Measurements from ENCODE around the gene SLF2. TPM values are rescaled to one million over a fixed set of nuclear protein-coding genes. Genes with fewer than 3 reads are reported as not detected.
A peak's percentile ranks its signal among the peaks of the same experiment; 100 is the strongest.

The SLF2 gene
- total RNA-seq, 4 donors from 2014 or later: 34.1 to 47.9 (median 40.4) TPM

DNA sequence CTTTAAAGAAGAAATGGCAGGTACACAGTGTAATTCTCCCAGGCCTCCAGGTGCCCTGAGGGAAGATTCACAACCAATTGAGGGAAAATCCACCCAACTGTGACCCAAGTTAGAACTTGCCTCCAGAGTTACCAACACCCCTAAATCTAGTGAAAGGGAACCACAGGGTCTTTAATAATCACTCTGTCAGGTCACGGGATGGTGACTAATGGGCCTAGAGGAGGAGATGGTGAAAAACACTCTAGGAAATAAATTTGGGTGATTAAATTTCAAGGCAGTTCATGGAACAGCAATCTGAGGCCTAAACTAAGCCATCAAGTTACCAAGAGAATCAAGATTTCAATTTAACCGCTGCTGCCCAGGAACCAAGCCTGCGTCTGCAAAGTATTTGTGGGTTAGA is 26.7 kb upstream of the SLF2 start:
- H3K4me1 ChIP-seq: peaks cover 0 to 5% of the 10 kb centered on the region in 2 donors
- WGBS, 2 donors: 95 to 99% methylated on average over 3 of the region's 3 CpGs
- H3K27ac ChIP-seq: no peak overlapping the region
- no peak overlapping the region for H3K4me3 ChIP-seq (replicated peaks in 1 of 3)
- intact Hi-C loops (cut with DNase I): no loop called here
- no peaks in the 10 kb centered on the region for H3K27me3 ChIP-seq
- no peak for TF ChIP-seq POLR2A (IDR thresholded peaks at IDR 0.05)
- TF ChIP-seq, protein P1, sequence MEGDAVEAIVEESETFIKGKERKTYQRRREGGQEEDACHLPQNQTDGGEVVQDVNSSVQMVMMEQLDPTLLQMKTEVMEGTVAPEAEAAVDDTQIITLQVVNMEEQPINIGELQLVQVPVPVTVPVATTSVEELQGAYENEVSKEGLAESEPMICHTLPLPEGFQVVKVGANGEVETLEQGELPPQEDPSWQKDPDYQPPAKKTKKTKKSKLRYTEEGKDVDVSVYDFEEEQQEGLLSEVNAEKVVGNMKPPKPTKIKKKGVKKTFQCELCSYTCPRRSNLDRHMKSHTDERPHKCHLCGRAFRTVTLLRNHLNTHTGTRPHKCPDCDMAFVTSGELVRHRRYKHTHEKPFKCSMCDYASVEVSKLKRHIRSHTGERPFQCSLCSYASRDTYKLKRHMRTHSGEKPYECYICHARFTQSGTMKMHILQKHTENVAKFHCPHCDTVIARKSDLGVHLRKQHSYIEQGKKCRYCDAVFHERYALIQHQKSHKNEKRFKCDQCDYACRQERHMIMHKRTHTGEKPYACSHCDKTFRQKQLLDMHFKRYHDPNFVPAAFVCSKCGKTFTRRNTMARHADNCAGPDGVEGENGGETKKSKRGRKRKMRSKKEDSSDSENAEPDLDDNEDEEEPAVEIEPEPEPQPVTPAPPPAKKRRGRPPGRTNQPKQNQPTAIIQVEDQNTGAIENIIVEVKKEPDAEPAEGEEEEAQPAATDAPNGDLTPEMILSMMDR (IDR thresholded peaks at IDR 0.05): no peak
- no peak for DNase-seq
- H3K9me3 ChIP-seq: no peaks in the 10 kb centered on the region
- no peaks in the 10 kb centered on the region for H3K36me3 ChIP-seq

DNA sequence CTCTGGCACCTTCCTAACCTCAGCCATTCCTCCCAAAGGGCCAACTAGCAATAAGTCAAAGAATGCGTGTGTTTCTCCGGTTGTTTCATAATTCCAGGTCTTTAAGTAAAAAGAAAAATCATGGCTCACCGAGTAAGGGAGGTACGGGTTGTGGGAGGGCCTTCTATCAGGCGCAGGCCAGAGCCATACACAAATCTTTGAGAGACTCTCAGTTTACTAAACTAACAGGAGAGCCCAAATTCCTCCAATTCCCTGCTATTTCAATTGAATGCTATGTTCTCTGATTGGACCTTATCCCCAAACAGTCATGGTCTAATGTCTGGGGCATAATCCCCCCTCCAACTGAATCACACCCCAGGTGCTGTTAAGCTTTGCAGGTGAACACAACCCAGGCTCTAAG is 26.2 kb upstream of the SLF2 start:
- intact Hi-C loops (cut with DNase I): no loop called here
- H3K27ac ChIP-seq: no peak overlapping the region
- H3K27me3 ChIP-seq: no peaks in the 10 kb centered on the region
- H3K9me3 ChIP-seq: no peaks in the 10 kb centered on the region
- WGBS, 2 donors: 91 to 96% methylated on average over 5 of the region's 5 CpGs
- peaks cover 0 to 5% of the 10 kb centered on the region in 2 donors for H3K4me1 ChIP-seq
- H3K36me3 ChIP-seq: no peaks in the 10 kb centered on the region
- no peak for DNase-seq
- no peak for TF ChIP-seq POLR2A (IDR thresholded peaks at IDR 0.05)
- TF ChIP-seq, protein P1 (IDR thresholded peaks at IDR 0.05): no peak
- no peak overlapping the region for H3K4me3 ChIP-seq (replicated peaks in 1 of 3)

DNA sequence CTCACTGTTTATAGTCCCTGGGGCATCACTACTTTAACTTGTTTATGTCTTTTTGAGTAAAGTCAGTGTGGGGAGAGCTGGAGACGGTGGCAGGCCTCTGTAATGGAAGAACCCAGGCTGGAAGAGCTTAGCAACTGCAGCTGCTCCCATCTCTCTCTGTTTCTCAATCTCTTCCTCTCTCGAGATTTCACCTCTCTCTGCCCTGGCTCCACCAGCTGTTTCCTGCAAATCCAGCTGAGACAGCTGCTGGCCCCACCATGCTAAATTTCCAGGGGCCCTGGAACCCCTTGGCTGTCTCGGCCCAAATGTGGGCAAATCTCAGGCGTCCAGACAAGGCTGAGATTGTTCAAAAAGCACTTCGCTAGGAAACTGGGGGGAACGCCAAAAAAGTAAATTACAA is 25.8 kb upstream of the SLF2 start:
- H3K9me3 ChIP-seq: no peaks in the 10 kb centered on the region
- intact Hi-C loops (cut with DNase I): no loop called here
- 60 to 64% methylated on average over 6 of the region's 6 CpGs for WGBS, 2 donors
- DNase-seq: no peak
- TF ChIP-seq, protein P1 (IDR thresholded peaks at IDR 0.05): no peak
- TF ChIP-seq POLR2A (IDR thresholded peaks at IDR 0.05): no peak
- no peaks in the 10 kb centered on the region for H3K27me3 ChIP-seq
- no peak overlapping the region for H3K4me3 ChIP-seq (replicated peaks in 1 of 3)
- no peak overlapping the region for H3K27ac ChIP-seq
- H3K36me3 ChIP-seq: no peaks in the 10 kb centered on the region
- H3K4me1 ChIP-seq: peaks cover 0 to 5% of the 10 kb centered on the region in 2 donors

DNA sequence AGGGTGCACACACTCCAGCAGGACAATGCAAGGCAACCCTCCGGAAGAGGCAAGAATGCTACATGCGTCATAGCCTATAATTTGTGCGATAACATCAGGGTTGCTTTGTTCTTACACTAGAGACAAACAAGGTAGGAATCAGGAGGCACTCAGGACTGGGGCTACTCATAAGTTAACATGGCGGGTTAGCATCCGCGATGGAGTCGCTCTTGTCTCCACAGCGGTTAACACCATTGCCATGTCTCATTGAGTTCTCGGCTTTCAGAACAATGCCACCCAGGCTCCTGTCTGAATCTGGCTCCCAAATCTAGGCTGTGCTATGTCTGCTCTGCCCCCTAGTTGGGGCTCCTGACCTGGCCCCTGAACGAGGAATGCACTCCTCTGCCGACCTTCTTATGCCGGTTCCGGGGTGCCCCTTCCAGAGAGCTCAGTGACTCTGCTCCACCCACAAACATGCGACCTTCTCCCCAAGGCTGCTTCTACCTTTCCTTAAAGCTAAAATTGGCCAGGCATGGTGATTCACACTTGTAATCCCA is 24.9 kb upstream of the SLF2 start:
- no peak overlapping the region for H3K4me3 ChIP-seq (replicated peaks in 1 of 3)
- TF ChIP-seq, protein P1 (IDR thresholded peaks at IDR 0.05): no peak
- TF ChIP-seq POLR2A (IDR thresholded peaks at IDR 0.05): no peak
- WGBS, 2 donors: 86 to 88% methylated on average over 14 of the region's 14 CpGs
- H3K27me3 ChIP-seq: no peaks in the 10 kb centered on the region
- H3K9me3 ChIP-seq: no peaks in the 10 kb centered on the region
- no peaks in the 10 kb centered on the region for H3K36me3 ChIP-seq
- intact Hi-C loops (cut with DNase I): no loop called here
- H3K27ac ChIP-seq: no peak overlapping the region
- H3K4me1 ChIP-seq: no peaks in the 10 kb centered on the region
- no peak for DNase-seq

DNA sequence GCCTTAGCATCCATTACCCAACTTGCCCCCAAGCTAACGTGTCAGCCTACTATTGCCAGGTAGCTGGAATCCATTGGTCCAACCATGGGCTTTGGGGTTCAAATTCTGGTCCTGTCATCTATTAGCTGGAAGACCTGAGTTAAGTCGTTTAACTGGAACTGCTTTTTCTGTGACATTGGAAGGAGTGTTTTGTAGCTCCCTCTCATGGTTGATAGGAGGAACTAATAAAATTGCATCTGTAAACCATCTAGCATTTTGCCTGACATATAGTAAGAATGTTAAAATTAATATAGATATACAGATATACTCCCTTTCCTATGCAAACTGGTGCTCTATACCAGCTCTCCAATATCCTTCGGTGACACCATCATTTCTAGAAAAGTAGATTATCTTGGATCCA is 23.8 kb upstream of the SLF2 start:
- Histone ChIP-seq H3K9me3 (no peaks in the 10 kb centered on the region), H3K4me3 (replicated peaks in 1 of 3) (no peak overlapping the region), H3K27ac (no peak overlapping the region), H3K36me3 (no peaks in the 10 kb centered on the region), H3K4me1 (no peaks in the 10 kb centered on the region), H3K27me3 (no peaks in the 10 kb centered on the region)
- TF ChIP-seq, protein P1 (IDR thresholded peaks at IDR 0.05): peak in 1 of 6 experiments; percentile 20
- TF ChIP-seq POLR2A (IDR thresholded peaks at IDR 0.05): no peak
- intact Hi-C loops (cut with DNase I): no loop called here
- DNase-seq: no peak
- 55% methylated on average over 3 of the region's 3 CpGs for WGBS, 2 donors
